8988T (cell line): ENCODE results near the gene RRP1B.

Experiments
- DNase-seq: peaks from one replicate; pipeline ENCODE4 v3.0.0; 2011

The RRP1B gene

GRCh38 chr21:43728467-43729390, 69.4 kb downstream of the RRP1B start:
- DNase-seq = peak; percentile 63

- DNase-seq = no peak
Observed at GRCh38 chr21:43731476-43731875, 72.1 kb downstream of the RRP1B start.

- no peak for DNase-seq
Observed at GRCh38 chr21:43731891-43732711, 72.7 kb downstream of the RRP1B start.

- no peak for DNase-seq
Observed at GRCh38 chr21:43733060-43733459, 73.7 kb downstream of the RRP1B start.

GRCh38 chr21:43733529-43734071, 74.2 kb downstream of the RRP1B start:
- DNase-seq = no peak

- no peak for DNase-seq
Observed at GRCh38 chr21:43734131-43734927, 75.0 kb downstream of the RRP1B start.

- no peak for DNase-seq
Observed at GRCh38 chr21:43734928-43735229, 75.5 kb downstream of the RRP1B start.

- no peak for DNase-seq
Observed at GRCh38 chr21:43735236-43736091, 76.1 kb downstream of the RRP1B start.

GRCh38 chr21:43736224-43736883, 77.0 kb downstream of the RRP1B start:
- no peak for DNase-seq

GRCh38 chr21:43737158-43737950, 78.0 kb downstream of the RRP1B start:
- no peak for DNase-seq

GRCh38 chr21:43739621-43740435, 80.5 kb downstream of the RRP1B start:
- DNase-seq = no peak

GRCh38 chr21:43740497-43741156, 81.3 kb downstream of the RRP1B start:
- peak; percentile 83 for DNase-seq

GRCh38 chr21:43741423-43742096, 82.2 kb downstream of the RRP1B start:
- no peak for DNase-seq

- DNase-seq = no peak
Observed at GRCh38 chr21:43743947-43744346, 84.6 kb downstream of the RRP1B start.

GRCh38 chr21:43744725-43745124, 85.4 kb downstream of the RRP1B start:
- no peak for DNase-seq
